DOHH2 (cell line): ENCODE results near the gene TMED10.
A peak's percentile ranks its signal among the peaks of the same experiment; 100 is the strongest.

Source experiments
- H3F3A ChIP-seq: fragments of 200-600 bp; sonication (generic), shearing (Covaris generic); 2 replicates; pipeline ENCODE4 v1.6.0; 2016; ENCODE audit warnings: antibody characterized with exemption, mild to moderate bottlenecking; ENCODE audit not compliant: control insufficient read depth, insufficient read depth
- H3K27ac ChIP-seq: fragments of 200-600 bp; sonication (generic); 2 replicates; pipeline ENCODE4 v1.5.1; 2014; ENCODE audit warnings: low read depth, mild to moderate bottlenecking, low read length, moderate library complexity
- H3K27me3 ChIP-seq: fragments of 200-600 bp; sonication (generic); 2 replicates; pipeline ENCODE4 v1.6.1; 2014; ENCODE audit warnings: mild to moderate bottlenecking, low read length, mixed read lengths; ENCODE audit not compliant: control insufficient read depth
- H3K36me3 ChIP-seq: fragments of 200-600 bp; sonication (generic); 2 replicates; pipeline ENCODE4 v1.6.1; 2014; ENCODE audit warnings: mild to moderate bottlenecking, low read length, moderate library complexity, mixed read lengths; ENCODE audit not compliant: control insufficient read depth
- H3K4me1 ChIP-seq: fragments of 200-600 bp; sonication (generic); 2 replicates; pipeline ENCODE4 v1.6.1; 2014; ENCODE audit warnings: mild to moderate bottlenecking, low read length, mixed read lengths; ENCODE audit not compliant: control insufficient read depth
- H3K4me2 ChIP-seq: fragments of 200-600 bp; sonication (generic); 2 replicates; pipeline ENCODE4 v1.6.0; 2014; ENCODE audit warnings: mild to moderate bottlenecking, low read length, moderate library complexity
- H3K4me3 ChIP-seq: fragments of 200-600 bp; sonication (generic); 2 replicates; pipeline ENCODE4 v1.5.1; 2014; ENCODE audit warnings: mild to moderate bottlenecking, low read length, mixed read lengths
- H3K79me2 ChIP-seq: fragments of 200-600 bp; sonication (generic); 2 replicates; pipeline ENCODE4 v1.6.1; 2014; ENCODE audit warnings: mild to moderate bottlenecking, low read length, mixed read lengths; ENCODE audit not compliant: control insufficient read depth
- H3K9me2 ChIP-seq: fragments of 200-600 bp; sonication (generic); replicated peaks from 2 replicates; pipeline ENCODE4 v1.6.1; 2014; ENCODE audit warnings: mild to moderate bottlenecking, low read length, mixed read lengths; ENCODE audit not compliant: control insufficient read depth
- H3K9me3 ChIP-seq: fragments of 200-600 bp; sonication (generic); 2 replicates; pipeline ENCODE4 v1.6.1; 2014; ENCODE audit warnings: antibody characterized with exemption, low read length, mixed read lengths; ENCODE audit not compliant: control insufficient read depth, insufficient read depth
- H4K20me1 ChIP-seq: fragments of 200-600 bp; sonication (generic); 2 replicates; pipeline ENCODE4 v1.6.0; 2014; ENCODE audit warnings: low read depth, mild to moderate bottlenecking, antibody characterized with exemption, low read length, moderate library complexity; ENCODE audit not compliant: control insufficient read depth, insufficient read depth
- CTCF ChIP-seq: fragments of 200-600 bp; sonication (generic); IDR thresholded peaks from one replicate; pipeline ENCODE4 v1.5.1; 2014; ENCODE audit warnings: antibody characterized with exemption, mild to moderate bottlenecking, low read depth, low read length; ENCODE audit not compliant: poor library complexity, severe bottlenecking
- EZH2phosphoT487 ChIP-seq: fragments of 200-600 bp; sonication (generic); IDR thresholded peaks from 2 replicates; pipeline ENCODE4 v1.6.1; 2017; ENCODE audit warnings: borderline replicate concordance, mild to moderate bottlenecking, antibody characterized with exemption, low read length, moderate library complexity, mixed read lengths

Gene TMED10

DNA sequence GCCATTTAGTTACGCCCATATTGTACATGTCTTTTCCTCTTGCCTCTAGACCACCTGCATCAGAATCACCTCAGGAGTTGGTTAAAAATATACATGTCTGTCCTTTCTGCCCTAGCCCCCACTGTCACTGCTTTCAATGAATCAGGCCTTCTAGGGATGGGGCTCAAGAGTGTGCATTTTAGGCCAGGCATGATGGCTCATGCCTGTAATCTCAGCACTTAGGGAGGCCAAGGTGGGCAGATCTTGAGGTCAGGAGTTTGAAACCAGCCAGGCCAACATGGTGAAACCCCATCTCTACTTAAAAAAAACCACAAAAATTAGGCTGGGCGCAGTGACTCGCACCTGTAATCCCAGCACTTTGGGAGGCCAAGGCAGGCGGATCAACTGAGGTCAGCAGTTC is 13.6 kb upstream of the TMED10 start:
- no peak overlapping the region for H3K27ac ChIP-seq
- H3K9me3 ChIP-seq, result no peaks in the 10 kb centered on the region
- H3K27me3 ChIP-seq, result no peaks in the 10 kb centered on the region
- peaks cover 43% of the 10 kb centered on the region for H3K4me1 ChIP-seq
- H3K4me2 ChIP-seq, result no peak overlapping the region
- peaks cover 3% of the 10 kb centered on the region; the same call in 1 of the 2 replicates for H3F3A ChIP-seq
- no peak overlapping the region for H3K4me3 ChIP-seq
- H4K20me1 ChIP-seq, result no peaks in the 10 kb centered on the region
- H3K79me2 ChIP-seq, result no peaks in the 10 kb centered on the region
- H3K36me3 ChIP-seq, result no peaks in the 10 kb centered on the region
- TF ChIP-seq CTCF (no peak), EZH2phosphoT487 (no peak)
- no peaks in the 10 kb centered on the region for H3K9me2 ChIP-seq

DNA sequence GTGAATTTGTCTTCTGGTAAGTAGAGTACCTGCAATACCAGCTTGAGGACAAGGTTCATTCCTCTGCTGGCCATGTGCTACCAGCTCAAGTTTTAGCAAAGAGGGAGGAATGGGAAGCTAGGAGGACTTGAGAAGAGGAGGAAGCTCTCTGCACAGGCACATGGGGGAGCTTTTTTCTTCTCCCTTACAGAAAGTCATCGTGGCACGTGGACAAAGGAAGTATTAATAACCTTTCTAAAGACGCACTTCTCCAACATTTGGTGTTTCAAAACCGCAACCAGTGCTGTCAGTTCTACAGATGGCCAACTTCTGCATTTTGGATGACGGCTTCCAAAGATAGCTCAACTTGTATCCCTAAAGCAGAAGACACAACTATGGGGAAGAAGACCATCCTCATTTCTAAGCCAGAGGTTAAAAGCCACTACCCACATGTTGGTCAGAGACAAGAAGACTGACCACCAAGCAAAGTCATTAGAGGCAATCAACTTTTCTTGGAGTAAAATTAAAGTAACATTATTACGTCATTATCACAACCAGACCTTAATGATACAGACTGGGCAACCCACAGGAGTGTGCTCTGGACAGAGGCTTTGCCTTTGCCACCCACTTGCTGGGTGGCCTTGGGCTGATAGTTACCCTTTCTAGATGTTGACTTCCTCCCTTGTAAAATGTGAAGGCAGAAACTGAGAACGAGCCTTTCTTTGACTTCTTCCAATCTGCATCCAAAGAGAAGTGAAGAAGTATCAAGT is 12.3 kb upstream of the TMED10 start:
- Histone ChIP-seq H3K79me2 (no peaks in the 10 kb centered on the region), H3K27me3 (no peaks in the 10 kb centered on the region), H3F3A (no peaks in the 10 kb centered on the region; the same call in 1 of the 2 replicates), H3K4me2 (peak overlapping the region; percentile 67), H3K9me2 (no peaks in the 10 kb centered on the region), H4K20me1 (no peaks in the 10 kb centered on the region), H3K27ac (peak overlapping the region; percentile 65), H3K4me3 (peak overlapping the region; percentile 55), H3K4me1 (peaks cover 36% of the 10 kb centered on the region), H3K9me3 (no peaks in the 10 kb centered on the region), H3K36me3 (no peaks in the 10 kb centered on the region)
- peak; percentile 46 for TF ChIP-seq CTCF
- no peak for TF ChIP-seq EZH2phosphoT487

DNA sequence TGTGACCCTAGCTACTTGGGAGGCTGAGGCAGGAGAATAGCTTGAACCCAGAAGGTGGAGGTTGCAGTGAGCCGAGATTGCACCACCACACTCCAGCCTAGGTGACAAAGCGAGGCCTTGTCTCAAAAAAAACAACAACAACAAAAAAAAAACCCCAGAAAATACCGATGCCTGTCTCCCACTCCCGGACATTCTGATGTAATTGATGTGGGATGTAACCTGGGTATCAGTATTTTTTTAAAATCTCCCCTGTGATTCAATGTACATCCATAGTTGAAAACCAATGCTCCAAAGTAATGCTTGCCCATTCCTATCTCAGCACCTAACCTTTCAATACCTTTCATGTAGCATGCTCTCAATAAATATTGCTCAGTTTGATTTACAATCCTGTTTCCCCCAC is 11.7 kb upstream of the TMED10 start:
- peak overlapping the region; percentile 55 for H3K4me3 ChIP-seq
- H3K9me3 ChIP-seq, result no peaks in the 10 kb centered on the region
- peak overlapping the region; percentile 67 for H3K4me2 ChIP-seq
- no peaks in the 10 kb centered on the region for H3K36me3 ChIP-seq
- H3F3A ChIP-seq, result no peaks in the 10 kb centered on the region; the same call in 1 of the 2 replicates
- no peaks in the 10 kb centered on the region for H4K20me1 ChIP-seq
- TF ChIP-seq CTCF (no peak), EZH2phosphoT487 (no peak)
- H3K27ac ChIP-seq, result peak overlapping the region; percentile 65
- no peaks in the 10 kb centered on the region for H3K27me3 ChIP-seq
- no peaks in the 10 kb centered on the region for H3K9me2 ChIP-seq
- H3K4me1 ChIP-seq, result peaks cover 36% of the 10 kb centered on the region
- H3K79me2 ChIP-seq, result no peaks in the 10 kb centered on the region
